ENCODE measurements around the gene SHF. TPM values are rescaled to one million over a fixed set of nuclear protein-coding genes. Genes with fewer than 3 reads are reported as not detected.
"Not testable (repeated sequence)": the region's sequence is repeated elsewhere in the genome, so short reads cannot be mapped to it uniquely, and the experiment has no call there.

The SHF gene
- total RNA-seq, 1 donor from 2014 or later, result 6.4 TPM

- H3K36me3 ChIP-seq, result peaks cover 34% of the 10 kb centered on the region
- H3K4me1 ChIP-seq, result peaks cover 14% of the 10 kb centered on the region
- H3K4me3 ChIP-seq, result no peak overlapping the region
- peaks cover 12% of the 10 kb centered on the region for H3K27me3 ChIP-seq (ENCODE audit: low read depth)
- no peaks in the 10 kb centered on the region for H3K9me3 ChIP-seq
- no peak for ATAC-seq
- intact Hi-C loops (cut with DNase I), result no loop called here
- no peak for TF ChIP-seq CTCF (IDR thresholded peaks at IDR 0.05)
- no peak for DNase-seq
- peak overlapping the region; percentile 8 for H3K27ac ChIP-seq
These were observed 47.1 kb downstream of the SHF start for GRCh38 chr15:45140557-45141250.

GRCh38 chr15:45139770-45140169 lies 48.0 kb downstream of the SHF start:
- no peaks in the 10 kb centered on the region for H3K9me3 ChIP-seq
- H3K36me3 ChIP-seq, result peaks cover 28% of the 10 kb centered on the region
- DNase-seq, result peak; percentile 73
- H3K4me3 ChIP-seq, result no peak overlapping the region
- TF ChIP-seq CTCF (IDR thresholded peaks at IDR 0.05), result no peak
- intact Hi-C loops (cut with DNase I), result no loop called here
- H3K27ac ChIP-seq, result peak overlapping the region; percentile 8
- peak; percentile 89 to 91 for ATAC-seq
- peaks cover 20% of the 10 kb centered on the region for H3K4me1 ChIP-seq
- H3K27me3 ChIP-seq (ENCODE audit: low read depth), result peaks cover 19% of the 10 kb centered on the region

GRCh38 chr15:45138814-45139765 lies 48.7 kb downstream of the SHF start:
- Histone ChIP-seq H3K27ac (peak overlapping the region; percentile 37), H3K27me3 (ENCODE audit: low read depth) (peaks cover 26% of the 10 kb centered on the region), H3K4me1 (peaks cover 26% of the 10 kb centered on the region), H3K4me3 (no peak overlapping the region), H3K36me3 (peaks cover 21% of the 10 kb centered on the region), H3K9me3 (no peaks in the 10 kb centered on the region)
- peak; percentile 4 to 72 for ATAC-seq
- peak; percentile 82 for DNase-seq
- TF ChIP-seq CTCF (IDR thresholded peaks at IDR 0.05), result no peak
- intact Hi-C loops (cut with DNase I), result no loop called here

- DNase-seq (no peak), ATAC-seq (no peak)
- H3K27ac ChIP-seq, result no peak overlapping the region
- H3K9me3 ChIP-seq, result no peaks in the 10 kb centered on the region
- peaks cover 12% of the 10 kb centered on the region for H3K36me3 ChIP-seq
- intact Hi-C loops (cut with DNase I), result no loop called here
- TF ChIP-seq CTCF (IDR thresholded peaks at IDR 0.05), result no peak
- H3K27me3 ChIP-seq (ENCODE audit: low read depth), result peaks cover 33% of the 10 kb centered on the region
- H3K4me3 ChIP-seq, result no peak overlapping the region
- H3K4me1 ChIP-seq, result peaks cover 35% of the 10 kb centered on the region
These were observed 50.1 kb downstream of the SHF start for GRCh38 chr15:45137703-45138102.

- DNase-seq, result no peak
- Histone ChIP-seq H3K27ac (no peak overlapping the region), H3K36me3 (peaks cover 10% of the 10 kb centered on the region), H3K9me3 (no peaks in the 10 kb centered on the region), H3K4me3 (no peak overlapping the region), H3K4me1 (peaks cover 44% of the 10 kb centered on the region), H3K27me3 (ENCODE audit: low read depth) (peaks cover 33% of the 10 kb centered on the region)
- TF ChIP-seq CTCF (IDR thresholded peaks at IDR 0.05), result no peak
- no peak for ATAC-seq
- intact Hi-C loops (cut with DNase I), result no loop called here
These were observed 51.4 kb downstream of the SHF start for GRCh38 chr15:45136378-45136764.

- H3K4me1 ChIP-seq, result peaks cover 41% of the 10 kb centered on the region
- intact Hi-C loops (cut with DNase I); ATAC-seq: not testable (repeated sequence)
These were observed 51.9 kb downstream of the SHF start for GRCh38 chr15:45135705-45136377.

More at GRCh38 chr15:45135705-45136377, 51.9 kb downstream of the SHF start:
- DNase-seq, H3K27ac ChIP-seq, H3K4me3 ChIP-seq, H3K36me3 ChIP-seq, H3K9me3 ChIP-seq: not testable (repeated sequence)
- peaks cover 34% of the 10 kb centered on the region for H3K27me3 ChIP-seq (ENCODE audit: low read depth)
